PC-9 (cell line): Measurements from ENCODE around the gene CSTF1. TPM values are rescaled to one million over a fixed set of nuclear protein-coding genes. Genes with fewer than 3 reads are reported as not detected.
"Not testable (repeated sequence)": the region's sequence is repeated elsewhere in the genome, so short reads cannot be mapped to it uniquely, and the experiment has no call there.

Experiments
- BruUV-seq: library from RNA; stranded (reverse); fragments of 400-500 nt; replicated peaks from 2 replicates; lab custom pipeline; 2021; lab: Mats Ljungman, UMichigan
- CTCF ChIA-PET: fragments of 300-600 bp; sonication (Branson Sonifier 250); formaldehyde crosslinking; loops from one replicate; lab custom pipeline; 2022; ENCODE audit warnings: antibody characterized with exemption; lab: Charles Lee
- POLR2A ChIA-PET: fragments of 300-600 bp; sonication (Branson Sonifier 250); formaldehyde crosslinking; loops from one replicate; lab custom pipeline; 2022; ENCODE audit warnings: antibody characterized with exemption; ENCODE audit not compliant: unreplicated experiment; lab: Charles Lee
- DNase-seq, 2 experiments: peaks; one replicate each; pipeline versions ENCODE4 v3.0.0 to v3.0.0-alpha.2; 2015 to 2022; ENCODE audit warnings: mixed read lengths in 1 of 2
- H2AFZ ChIP-seq: fragments of 200-600 bp; sonication (generic); 2 replicates; pipeline ENCODE4 v1.8.1; 2017; ENCODE audit warnings: antibody characterized with exemption
- H3F3A ChIP-seq: fragments of 200-600 bp; sonication (generic); 2 replicates; pipeline ENCODE4 v1.8.1; 2017; ENCODE audit warnings: antibody characterized with exemption, mild to moderate bottlenecking, low read depth; ENCODE audit not compliant: insufficient read depth
- H3K27ac ChIP-seq: fragments of 200-600 bp; sonication (generic); 2 replicates; pipeline ENCODE4 v1.6.1; 2016; ENCODE audit warnings: mixed run types
- H3K27me3 ChIP-seq: fragments of 200-600 bp; sonication (generic); 2 replicates; pipeline ENCODE4 v1.6.1; 2016; ENCODE audit warnings: low read depth, mixed run types; ENCODE audit not compliant: insufficient read depth
- H3K36me3 ChIP-seq: fragments of 200-600 bp; sonication (generic); 2 replicates; pipeline ENCODE4 v1.6.1; 2016; ENCODE audit warnings: low read depth, mixed run types
- H3K4me1 ChIP-seq: fragments of 200-600 bp; sonication (generic); replicated peaks from 2 replicates; pipeline ENCODE4 v1.6.1; 2016; ENCODE audit warnings: mixed run types; ENCODE audit not compliant: insufficient read depth
- H3K4me2 ChIP-seq: fragments of 200-600 bp; sonication (generic); 2 replicates; pipeline ENCODE4 v1.6.1; 2017; ENCODE audit warnings: mixed run types
- H3K4me3 ChIP-seq: fragments of 200-600 bp; sonication (generic); 2 replicates; pipeline ENCODE4 v1.6.1; 2016; ENCODE audit warnings: mixed run types
- H3K79me2 ChIP-seq: fragments of 200-600 bp; sonication (generic); 2 replicates; pipeline ENCODE4 v1.6.1; 2017; ENCODE audit warnings: low read depth, mixed run types
- H3K9me2 ChIP-seq: fragments of 200-600 bp; sonication (generic); 2 replicates; pipeline ENCODE4 v1.8.1; 2017; ENCODE audit warnings: mild to moderate bottlenecking; ENCODE audit not compliant: insufficient read depth
- H3K9me3 ChIP-seq: fragments of 200-600 bp; sonication (generic); 2 replicates; pipeline ENCODE4 v1.8.1; 2016; ENCODE audit warnings: low read depth; ENCODE audit not compliant: insufficient read depth
- H4K20me1 ChIP-seq: fragments of 200-600 bp; sonication (generic); 2 replicates; pipeline ENCODE4 v1.8.1; 2017; ENCODE audit not compliant: insufficient read depth
- CTCF ChIP-seq: fragments of 200-600 bp; sonication (generic); conservative IDR thresholded peaks from 2 replicates; pipeline ENCODE4 v1.6.1; 2017; ENCODE audit warnings: mixed run types, antibody characterized with exemption, mild to moderate bottlenecking, moderate library complexity
- EZH2 ChIP-seq: fragments of 200-600 bp; sonication (generic); IDR thresholded peaks from 2 replicates; pipeline ENCODE4 v1.8.0; 2017; ENCODE audit warnings: antibody characterized with exemption, low read depth
- intact Hi-C: fragments of 100-400 bp; cut with micrococcal nuclease; formaldehyde crosslinking; loops from one replicate; pipeline ENCODE4 v1.10.0; 2022; ENCODE audit not compliant: unreplicated experiment
- total RNA-seq: library from RNA; stranded (reverse); gene quantifications from 2 replicates; pipeline ENCODE4 v1.2.3, GENCODE V29; 2021

Gene CSTF1
- total RNA-seq, 1 experiment from 2014 or later = 50.0 TPM

- Histone ChIP-seq H3K27ac (no peak overlapping the region), H3F3A (peaks cover 4% of the 10 kb centered on the region; the same call in 1 of the 2 replicates), H3K36me3 (peaks cover 9% of the 10 kb centered on the region; the same call in 1 of the 2 replicates), H3K4me3 (no peak overlapping the region), H4K20me1 (no peaks in the 10 kb centered on the region; the same call in 1 of the 2 replicates), H3K9me3 (no peaks in the 10 kb centered on the region), H3K4me1 (no peaks in the 10 kb centered on the region), H2AFZ (no peak overlapping the region), H3K27me3 (no peaks in the 10 kb centered on the region), H3K4me2 (no peak overlapping the region), H3K79me2 (no peaks in the 10 kb centered on the region), H3K9me2 (no peaks in the 10 kb centered on the region)
- no peak for DNase-seq
- ChIA-PET CTCF (no interaction called here), POLR2A (no interaction called here)
- TF ChIP-seq CTCF (no peak), EZH2 (no peak)
- no TSS peak for BruUV-seq
- intact Hi-C loops = loop anchor here (10.0 kb wide), 1 partner anchor 655 kb away; no protein-coding TSS in a partner anchor
Observed at GRCh38 chr20:56409521-56409920, 17.1 kb downstream of the CSTF1 start.

GRCh38 chr20:56409956-56410355 lies 17.5 kb downstream of the CSTF1 start:
- H3K9me2 ChIP-seq = no peaks in the 10 kb centered on the region
- peaks cover 7% of the 10 kb centered on the region; the same call in 1 of the 2 replicates for H3K36me3 ChIP-seq
- ChIA-PET CTCF (no interaction called here), POLR2A (no interaction called here)
- no peaks in the 10 kb centered on the region for H3K27me3 ChIP-seq
- peaks cover 4% of the 10 kb centered on the region; the same call in 1 of the 2 replicates for H3F3A ChIP-seq
- intact Hi-C loops = loop anchor here (10.0 kb wide), 1 partner anchor 655 kb away; no protein-coding TSS in a partner anchor
- H3K4me1 ChIP-seq = no peaks in the 10 kb centered on the region
- no TSS peak for BruUV-seq
- H3K79me2 ChIP-seq = no peaks in the 10 kb centered on the region
- TF ChIP-seq EZH2 = no peak
- H2AFZ ChIP-seq = no peak overlapping the region
- no peak for DNase-seq
- no peaks in the 10 kb centered on the region; the same call in 1 of the 2 replicates for H4K20me1 ChIP-seq
- H3K9me3 ChIP-seq = no peaks in the 10 kb centered on the region
- no peak overlapping the region for H3K27ac ChIP-seq
- H3K4me2 ChIP-seq = no peak overlapping the region
- H3K4me3 ChIP-seq = no peak overlapping the region

- POLR2A ChIA-PET, CTCF ChIA-PET: not testable (repeated sequence)
Observed at GRCh38 chr20:56411287-56411686, 18.8 kb downstream of the CSTF1 start.

GRCh38 chr20:56411759-56412472 lies 19.5 kb downstream of the CSTF1 start, which contains the start of gene CASS4:
CASS4 (plus strand) TSS chr20:56412260; CDS start chr20:56412459, 199 bp downstream.
- TF ChIP-seq EZH2 = no peak
- no peak for TF ChIP-seq CTCF
- no peaks in the 10 kb centered on the region for H3K79me2 ChIP-seq
- CTCF ChIA-PET = no interaction called here
- H3K4me2 ChIP-seq = no peak within 1 kb of the TSS
- POLR2A ChIA-PET = interaction anchor here (0.6 kb wide), 1 partner anchor 915 kb away, joined by 8 read pairs; no protein-coding TSS in a partner anchor
- H3K9me3 ChIP-seq = no peaks in the 10 kb centered on the region
- H3K9me2 ChIP-seq = no peaks in the 10 kb centered on the region
- H3K36me3 ChIP-seq = no peaks in the 10 kb centered on the region
- H3K4me3 ChIP-seq = no peak within 1 kb of the TSS
- no peaks in the 10 kb centered on the region for H3K27me3 ChIP-seq
- no peak within 1 kb of the TSS for H3K27ac ChIP-seq
- no peak for DNase-seq
- no peaks in the 10 kb centered on the region; the same call in 1 of the 2 replicates for H4K20me1 ChIP-seq
- no TSS peak for BruUV-seq
- H3F3A ChIP-seq = peaks cover 4% of the 10 kb centered on the region; the same call in 1 of the 2 replicates
- intact Hi-C loops = no loop called here
- H3K4me1 ChIP-seq = no peaks in the 10 kb centered on the region
- H2AFZ ChIP-seq = no peak within 1 kb of the TSS

More at GRCh38 chr20:56411287-56411686, 18.8 kb downstream of the CSTF1 start:
- H3K9me3 ChIP-seq, H3K4me2 ChIP-seq, H3K36me3 ChIP-seq, DNase-seq, H3K27ac ChIP-seq, H3F3A ChIP-seq, H3K79me2 ChIP-seq, H3K4me1 ChIP-seq, BruUV-seq, H3K27me3 ChIP-seq, H3K4me3 ChIP-seq, H3K9me2 ChIP-seq, H4K20me1 ChIP-seq, H2AFZ ChIP-seq, intact Hi-C loops: not testable (repeated sequence)
